AG08396 (cell line): ENCODE data around the gene OR9A4.
"Not testable (repeated sequence)": the region's sequence is repeated elsewhere in the genome, so short reads cannot be mapped to it uniquely, and the experiment has no call there.

Source experiments
- DNase-seq: peaks from one replicate; pipeline ENCODE4 v3.0.0; 2012; ENCODE audit warnings: low spot score, mixed read lengths

OR9A4 gene, protein sequence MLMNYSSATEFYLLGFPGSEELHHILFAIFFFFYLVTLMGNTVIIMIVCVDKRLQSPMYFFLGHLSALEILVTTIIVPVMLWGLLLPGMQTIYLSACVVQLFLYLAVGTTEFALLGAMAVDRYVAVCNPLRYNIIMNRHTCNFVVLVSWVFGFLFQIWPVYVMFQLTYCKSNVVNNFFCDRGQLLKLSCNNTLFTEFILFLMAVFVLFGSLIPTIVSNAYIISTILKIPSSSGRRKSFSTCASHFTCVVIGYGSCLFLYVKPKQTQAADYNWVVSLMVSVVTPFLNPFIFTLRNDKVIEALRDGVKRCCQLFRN

DNA sequence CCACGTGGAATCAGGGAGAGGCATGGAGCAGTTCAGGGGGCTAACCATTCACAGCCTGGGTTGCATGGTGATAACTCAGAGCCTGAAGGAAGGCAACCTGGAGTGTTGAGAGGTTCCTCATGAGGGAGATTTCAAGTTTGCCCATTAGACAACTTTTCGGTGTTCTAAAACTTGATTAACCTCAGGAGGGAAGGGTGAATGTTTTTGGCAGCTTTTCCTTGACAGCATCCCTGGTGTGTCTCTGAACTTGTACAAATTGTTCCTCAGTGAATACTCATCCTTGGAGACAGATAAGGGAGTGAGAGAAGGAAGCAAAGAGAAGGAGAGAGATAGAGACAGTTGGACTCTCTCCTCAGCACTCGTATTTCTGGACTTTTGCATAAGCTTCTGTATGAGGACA lies at the start of gene OR9A4:
Gene OR9A4 (plus strand): TSS at position 301 of the 400 bp plus-strand sequence. CDS start 2,477 bp downstream, outside the sequence.
- DNase-seq, result no peak

GRCh38 chr7:141866974-141867373 lies 49.2 kb upstream of the OR9A4 start:
- DNase-seq, result no peak

GRCh38 chr7:141872931-141873330 lies 43.3 kb upstream of the OR9A4 start:
- no peak for DNase-seq

- DNase-seq, result no peak
Observed at GRCh38 chr7:141874787-141875186, 41.4 kb upstream of the OR9A4 start.

DNA sequence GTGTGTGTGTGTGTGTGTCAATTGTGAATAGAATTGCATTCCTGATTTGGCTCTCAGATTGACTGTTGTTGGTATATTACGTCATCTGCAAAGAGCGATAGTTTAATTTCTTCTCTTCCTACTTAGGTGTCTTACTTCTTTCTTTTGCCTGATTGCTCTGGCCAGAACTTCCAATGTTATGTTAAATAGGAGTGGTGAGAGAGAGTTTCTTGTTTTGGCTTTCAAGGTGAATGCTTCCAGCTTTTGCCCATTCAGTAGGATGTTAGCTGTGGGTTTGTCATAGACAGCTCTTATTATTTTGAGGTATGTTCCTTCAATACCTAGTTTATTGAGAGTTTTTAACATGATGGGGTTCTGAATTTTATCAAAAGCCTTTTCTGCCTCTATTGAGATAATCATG lies 40.7 kb upstream of the OR9A4 start:
- DNase-seq, result no peak

DNA sequence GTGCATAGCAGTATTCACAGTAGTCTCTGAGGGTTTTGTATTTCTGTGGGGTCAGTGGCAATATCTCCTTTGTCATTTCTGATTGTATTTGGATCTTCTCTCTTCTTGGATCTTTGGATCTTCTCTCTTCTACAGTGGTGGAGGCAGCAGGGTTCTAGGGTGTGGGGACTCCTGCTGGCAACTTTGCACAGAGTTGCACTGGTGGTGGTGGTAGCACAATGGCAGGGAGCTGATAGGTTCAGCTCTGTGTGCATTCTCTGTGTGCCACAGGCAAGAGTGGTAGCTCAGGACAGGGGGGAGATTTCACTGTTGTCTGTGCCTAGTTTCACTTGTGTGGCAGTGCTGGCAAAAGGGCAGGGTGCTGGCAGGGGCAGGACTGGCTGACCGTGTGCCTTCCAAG lies 39.8 kb upstream of the OR9A4 start:
- no peak for DNase-seq

- DNase-seq, result no peak
Observed at GRCh38 chr7:141877365-141877764, 38.8 kb upstream of the OR9A4 start.

- DNase-seq, result no peak
Observed at GRCh38 chr7:141880960-141881359, 35.2 kb upstream of the OR9A4 start.

DNA sequence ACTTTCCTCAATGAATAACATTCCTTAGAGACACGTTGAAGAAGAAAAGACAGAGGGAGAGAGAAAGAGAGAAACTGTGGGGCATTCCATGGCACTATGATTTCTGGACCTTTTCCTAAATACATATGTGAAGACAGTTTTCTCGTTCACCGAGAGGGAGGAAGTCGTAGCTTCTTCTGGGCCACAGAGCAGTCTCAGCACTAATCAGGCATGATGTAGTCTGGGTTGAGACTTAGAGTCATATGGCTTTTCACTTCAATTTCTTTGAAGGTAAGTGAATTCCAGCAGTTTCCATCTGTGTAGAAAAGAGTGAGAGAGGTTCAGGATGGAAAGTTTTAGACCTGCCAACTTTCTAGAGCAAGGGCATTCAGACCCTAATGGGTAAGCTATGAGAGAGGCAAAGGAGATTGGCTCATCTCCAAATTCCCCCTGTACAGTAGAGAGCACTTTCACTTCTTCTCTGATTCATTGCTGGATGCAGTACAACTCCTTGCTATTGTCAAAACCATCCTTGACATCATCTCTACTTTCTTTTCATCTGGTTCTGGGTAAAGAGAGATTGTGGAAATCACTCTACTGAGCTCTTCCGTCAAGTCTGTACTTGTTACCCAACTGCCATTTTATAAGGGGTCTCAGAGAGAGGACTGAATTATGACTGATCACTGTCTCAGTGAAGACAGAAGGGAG lies 31.5 kb upstream of the OR9A4 start:
- DNase-seq, result no peak

GRCh38 chr7:141889321-141889720 lies 26.9 kb upstream of the OR9A4 start:
- no peak for DNase-seq

DNA sequence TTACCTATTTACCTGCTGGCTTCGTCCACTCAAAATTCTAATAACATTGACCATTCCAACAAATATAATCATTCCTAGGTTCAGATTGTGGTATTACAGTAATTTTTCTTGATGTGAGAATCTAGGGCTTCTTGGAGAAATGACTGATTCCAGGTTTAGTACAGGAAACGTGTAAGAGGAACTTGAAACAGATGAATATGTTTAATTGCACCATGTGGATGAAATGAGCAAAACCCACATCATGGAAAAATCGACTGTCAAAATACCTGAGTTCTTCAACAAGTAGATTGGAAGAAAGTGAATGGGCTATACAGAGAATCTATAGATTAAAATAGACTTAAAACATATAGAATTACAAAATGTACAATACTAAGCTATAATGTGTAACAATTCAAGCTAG lies 24.9 kb upstream of the OR9A4 start:
- no peak for DNase-seq

- not testable (repeated sequence) for DNase-seq
Observed at GRCh38 chr7:141899366-141899765, 16.8 kb upstream of the OR9A4 start.

DNA sequence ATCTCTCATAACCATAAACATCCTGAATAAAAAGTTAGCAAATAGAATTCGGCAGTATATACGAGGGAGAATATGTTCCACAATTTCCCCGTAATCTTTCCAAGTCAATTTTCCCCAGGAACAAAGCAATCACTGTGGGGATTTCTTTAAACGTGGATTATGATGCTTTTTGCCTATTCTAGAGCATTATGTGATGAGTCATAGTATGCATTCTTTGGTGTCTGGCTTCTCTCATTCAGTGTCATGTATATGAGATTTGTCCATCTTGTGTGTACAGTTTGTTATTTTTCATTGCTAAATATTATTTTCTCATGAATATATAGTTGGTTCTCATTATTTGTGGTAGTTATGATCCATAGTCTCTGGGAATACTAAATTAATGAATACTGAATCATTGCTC lies 9.9 kb upstream of the OR9A4 start:
- no peak for DNase-seq

DNA sequence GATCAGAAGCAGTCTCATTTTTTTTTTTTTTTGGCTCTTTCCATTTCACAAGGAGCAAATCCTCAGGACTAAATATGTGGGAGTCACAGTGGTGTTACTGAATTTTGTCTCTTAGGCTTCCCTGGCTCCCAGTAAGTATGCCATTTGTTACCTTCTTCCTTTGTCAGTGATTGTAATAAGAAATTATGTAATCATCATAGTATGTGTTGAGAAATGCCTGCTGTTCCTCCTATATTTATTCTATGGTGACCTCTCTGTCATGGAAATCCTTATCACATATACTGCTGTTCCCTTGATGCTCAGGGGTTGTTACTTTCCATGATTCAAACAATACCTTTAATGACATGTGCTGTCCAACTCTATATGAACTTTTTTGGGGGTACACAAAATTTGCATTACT lies 4.8 kb upstream of the OR9A4 start:
- DNase-seq, result no peak

- no peak for DNase-seq
Observed at GRCh38 chr7:141915565-141915964, 634 bp upstream of the OR9A4 start.

- DNase-seq, result no peak
Observed at GRCh38 chr7:141920281-141920680, 4.1 kb downstream of the OR9A4 start.

DNA sequence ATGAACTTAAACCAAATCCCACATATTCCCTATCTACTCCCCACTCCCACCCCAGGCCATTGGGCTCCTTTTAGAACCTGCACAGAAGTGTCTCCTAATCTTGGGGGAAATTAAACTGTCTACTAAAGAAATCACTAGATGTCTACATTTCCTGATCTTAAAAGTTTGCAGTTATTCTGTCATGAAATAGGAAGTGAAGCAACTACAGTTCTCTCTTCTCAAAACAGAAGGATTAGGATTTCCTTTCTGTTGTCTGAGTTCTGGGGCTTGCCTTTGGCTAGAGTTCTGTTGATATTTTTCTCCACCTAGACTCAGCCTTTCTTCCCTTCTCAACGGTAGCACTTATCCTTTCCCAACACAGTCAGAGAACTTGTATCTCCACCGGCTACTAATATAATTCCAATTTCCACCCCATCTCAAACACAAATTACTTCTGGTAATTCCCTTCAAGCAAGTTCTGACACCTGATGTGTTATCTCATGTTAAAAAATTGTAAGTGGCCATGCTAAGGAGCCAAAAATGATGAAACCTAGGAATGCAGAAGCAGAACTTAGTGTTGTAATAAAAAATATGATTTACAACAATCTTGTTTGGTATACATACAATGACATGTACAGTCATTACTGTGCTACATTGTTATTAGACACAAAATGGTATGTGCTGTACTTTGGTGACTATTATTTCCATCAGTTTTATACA lies 12.1 kb downstream of the OR9A4 start:
- DNase-seq, result no peak

DNA sequence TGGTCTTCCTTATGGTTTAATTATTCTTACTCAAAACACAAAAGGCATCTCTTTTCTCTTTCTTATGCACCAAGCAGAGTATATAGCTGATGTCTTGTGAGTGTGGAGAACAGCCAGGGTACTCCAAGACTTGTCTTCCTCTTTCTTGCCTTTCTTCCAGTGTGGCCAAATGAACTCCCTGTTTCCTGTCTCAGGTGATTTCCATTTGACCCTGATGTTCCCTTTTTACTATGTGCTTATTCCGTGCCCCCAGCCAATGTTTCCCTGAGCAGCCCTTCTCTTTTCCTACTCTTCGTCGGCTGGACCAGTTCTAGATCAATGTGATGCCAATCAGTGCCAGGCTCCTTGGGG lies 12.6 kb downstream of the OR9A4 start:
- no peak for DNase-seq

DNA sequence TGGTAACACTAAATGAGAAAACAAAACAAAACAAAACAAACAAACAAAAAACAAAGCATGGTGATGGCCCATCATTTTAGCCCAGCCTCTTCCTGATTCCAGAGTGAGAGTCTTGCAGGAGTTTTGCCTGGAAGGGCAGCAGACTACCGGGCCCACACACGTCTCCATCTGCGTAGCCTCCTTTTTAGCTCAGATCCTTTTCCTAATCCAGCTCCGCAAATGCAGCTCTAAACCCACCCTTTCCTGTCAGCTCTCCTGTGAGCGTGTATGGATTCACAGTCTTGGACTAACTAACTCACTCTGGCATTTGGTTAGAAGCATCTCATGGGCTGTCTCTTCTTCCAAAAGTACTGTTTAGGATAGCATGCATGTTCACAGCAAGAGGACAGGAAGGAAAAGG lies 14.0 kb downstream of the OR9A4 start:
- no peak for DNase-seq

DNA sequence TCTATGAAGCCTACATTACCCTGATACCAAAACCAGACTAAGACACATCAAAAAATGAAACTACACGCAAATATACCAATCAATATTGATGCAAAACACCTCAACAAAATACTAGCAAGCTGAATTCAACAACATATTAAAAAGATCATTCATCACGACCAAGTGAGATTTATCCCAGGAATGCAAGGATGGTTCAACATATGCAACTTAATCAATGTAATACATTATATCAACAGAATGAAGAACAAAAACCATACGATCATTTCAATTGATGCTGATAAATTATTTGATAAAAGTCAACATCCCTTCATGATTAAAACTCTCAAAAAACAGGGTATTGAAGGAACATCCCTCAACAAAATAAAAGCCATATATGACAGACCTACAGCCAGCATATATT lies 24.9 kb downstream of the OR9A4 start:
- DNase-seq, result no peak

DNA sequence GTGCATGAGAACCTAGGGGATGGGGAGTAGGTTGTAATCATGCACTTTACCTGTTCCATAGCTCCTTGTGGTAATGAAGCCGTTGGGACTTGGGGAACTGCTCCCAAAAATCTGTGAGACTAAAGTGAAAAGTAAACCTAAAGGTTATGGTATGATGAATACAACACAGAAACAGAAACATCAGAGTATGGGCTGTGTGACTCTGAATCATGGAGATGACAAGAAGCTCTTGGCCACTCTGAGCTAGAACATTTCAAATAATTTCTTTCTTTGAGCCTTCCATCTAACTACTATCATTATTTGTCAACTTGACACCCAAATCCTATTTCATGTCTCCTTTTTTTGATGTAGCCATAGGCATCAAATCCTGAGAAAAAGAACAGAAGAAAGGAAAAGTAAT lies 27.6 kb downstream of the OR9A4 start:
- DNase-seq, result no peak

DNA sequence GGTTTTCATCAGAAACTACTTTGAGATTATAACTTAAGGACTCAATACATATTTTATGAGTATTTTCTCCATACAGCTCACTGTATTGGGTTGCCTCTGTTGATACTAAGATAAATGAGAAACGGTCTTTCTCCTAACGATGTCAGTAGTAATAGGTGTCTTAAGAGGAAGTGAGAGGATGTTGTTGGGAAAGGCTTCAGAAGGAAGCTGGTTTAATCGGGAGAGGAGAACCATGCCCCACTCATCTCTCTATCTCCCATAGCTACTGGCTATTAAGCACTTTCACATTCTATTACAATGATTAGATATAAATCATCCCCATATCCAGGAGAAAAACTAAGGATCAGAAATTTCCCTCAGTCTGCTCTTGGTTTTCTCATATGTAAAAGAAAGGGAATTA lies 28.6 kb downstream of the OR9A4 start:
- DNase-seq, result no peak

GRCh38 chr7:141945356-141945755 lies 29.2 kb downstream of the OR9A4 start:
- no peak for DNase-seq
